Right ventricle myocardium superior (tissue), 1 donor: ENCODE measurements around the gene EXO1. TPM values are rescaled to one million over a fixed set of nuclear protein-coding genes. Genes with fewer than 3 reads are reported as not detected.

Experiments
- ATAC-seq: fragments of 200-7000 bp; cut with Tn5 transposase; one replicate; pipeline ENCODE4 v1.9.1; 2020; ENCODE audit warnings: mild to moderate bottlenecking; ENCODE audit not compliant: poor library complexity
- DNase-seq: peaks from one replicate; pipeline ENCODE4 v3.0.0-alpha.2; 2020
- intact Hi-C: fragments of 100-400 bp; cut with DNase I; formaldehyde crosslinking; loops from one replicate; pipeline ENCODE4 v1.11.2; 2022
- total RNA-seq: library from RNA; stranded (reverse); fragmentation: NEBNext Ultra II Directional; extraction: Animal tissue kit (Norgen Biotek cat#: 25700); gene quantifications from one replicate; pipeline ENCODE4 v1.2.1, GENCODE V29; 2021
- donor health status: DM: no; HTN: yes; CAD: no; lungs with severe emphysema.

Gene EXO1
- total RNA-seq, 1 donor from 2014 or later, result 0.62 TPM

DNA sequence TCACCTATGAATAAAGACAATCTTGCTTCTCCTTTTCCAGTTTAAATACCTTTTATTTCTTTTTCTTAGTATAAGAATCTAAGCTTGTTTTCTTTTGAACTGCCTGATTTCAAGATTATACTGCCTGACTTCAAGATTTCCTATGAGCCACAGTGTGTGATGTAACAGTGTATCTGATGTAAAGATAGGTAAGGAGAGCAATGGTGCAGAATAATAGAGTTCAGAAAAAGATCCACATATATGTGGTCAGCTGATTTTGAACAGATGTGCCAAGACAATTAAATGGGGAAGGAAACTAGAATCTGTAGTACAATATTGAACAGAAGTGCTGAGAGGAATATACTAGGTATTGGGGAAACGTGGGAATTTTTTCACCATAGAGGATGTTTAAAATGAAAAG is 21.0 kb downstream of the EXO1 start:
- ATAC-seq, result no peak
- DNase-seq, result no peak
- intact Hi-C loops, result no loop called here

DNA sequence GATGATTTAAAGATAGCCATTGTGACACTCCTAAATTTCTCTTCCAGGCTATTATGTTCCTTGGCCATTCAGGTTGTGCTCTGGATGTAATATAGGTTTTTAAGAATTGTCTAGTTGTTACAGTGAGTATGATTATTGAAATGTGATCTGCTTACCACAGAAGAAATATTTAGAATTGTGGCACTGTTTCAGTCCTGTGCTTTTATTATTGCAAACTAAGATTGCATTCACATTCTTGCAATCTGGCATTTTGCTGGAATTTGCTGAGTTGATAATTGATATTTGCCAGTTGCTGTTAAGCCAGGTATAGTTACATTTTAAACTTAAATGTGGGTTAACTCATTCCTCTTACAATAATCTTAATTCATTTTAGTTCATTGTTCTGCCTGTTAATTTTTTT is 22.3 kb downstream of the EXO1 start:
- no peak for ATAC-seq
- no peak for DNase-seq
- intact Hi-C loops, result no loop called here

DNA sequence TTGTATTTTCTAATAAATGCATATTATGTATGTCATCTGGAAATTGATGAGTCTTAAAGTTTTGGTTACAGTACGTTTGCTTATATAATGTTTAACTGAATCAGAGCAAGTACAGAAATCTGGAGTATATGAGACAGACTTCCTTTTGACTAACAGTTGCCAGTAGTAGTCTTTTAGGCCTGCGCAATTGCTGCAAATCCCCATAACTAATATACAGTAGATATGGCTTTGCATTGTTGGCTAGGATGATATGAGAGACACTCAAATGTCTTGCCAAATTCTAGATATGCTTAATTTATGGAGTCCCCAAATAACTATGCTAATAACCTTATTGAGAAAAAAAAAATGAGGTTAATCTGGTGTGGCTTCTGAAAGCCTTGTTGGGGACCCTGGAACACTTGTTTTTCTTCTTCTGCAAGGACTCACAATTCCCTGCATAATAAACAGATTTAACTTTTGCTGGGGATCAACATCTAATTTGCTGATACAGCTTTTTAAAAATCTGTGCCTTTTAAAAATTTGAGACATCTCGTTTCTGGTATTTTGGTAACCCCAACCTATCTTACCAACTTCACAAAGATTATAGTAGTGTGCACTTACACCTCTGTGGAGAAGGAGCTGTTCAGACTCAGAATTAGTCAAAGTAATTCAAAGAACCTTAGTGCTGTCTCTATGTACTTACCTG is 22.9 kb downstream of the EXO1 start:
- DNase-seq, result no peak
- intact Hi-C loops, result no loop called here
- ATAC-seq, result no peak

DNA sequence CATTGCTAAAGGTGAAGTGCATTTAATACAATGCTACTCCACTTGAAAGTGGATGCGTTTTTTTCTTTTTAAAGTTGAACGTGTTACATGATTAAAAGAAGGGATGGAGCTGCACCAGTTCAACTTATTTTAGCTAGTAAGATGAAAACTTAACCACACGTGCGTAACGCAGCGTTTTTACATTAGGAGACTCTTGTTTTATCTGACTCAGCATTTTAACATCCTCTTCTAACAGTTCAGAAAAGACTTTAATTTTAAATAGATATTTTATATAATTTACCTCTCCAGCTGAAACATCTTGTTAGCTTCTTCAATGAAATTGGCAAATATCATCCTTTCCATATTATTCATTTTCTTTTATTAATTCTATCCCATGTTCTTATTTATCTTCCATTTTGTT is 33.4 kb downstream of the EXO1 start:
- intact Hi-C loops, result no loop called here
- ATAC-seq, result no peak
- no peak for DNase-seq

DNA sequence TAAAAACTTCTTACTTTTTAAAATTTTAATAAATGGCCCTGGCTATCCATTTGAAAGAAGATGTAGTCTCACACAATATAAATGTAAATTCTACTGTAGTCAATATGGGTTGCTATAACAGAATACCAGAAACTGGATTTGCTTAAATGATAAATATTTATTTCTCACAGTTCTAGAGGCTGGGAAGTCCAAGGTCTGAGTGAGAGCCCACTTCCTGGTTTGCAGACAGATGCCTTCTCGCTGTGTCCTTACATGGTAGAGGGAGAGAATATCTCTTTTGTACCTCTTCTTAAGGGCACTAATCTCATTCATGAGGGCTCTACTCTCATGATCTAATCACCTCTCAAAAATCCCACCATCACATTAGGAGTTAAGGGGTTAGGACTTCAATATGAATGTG is 35.2 kb downstream of the EXO1 start:
- DNase-seq (no peak), ATAC-seq (no peak)
- intact Hi-C loops, result no loop called here

DNA sequence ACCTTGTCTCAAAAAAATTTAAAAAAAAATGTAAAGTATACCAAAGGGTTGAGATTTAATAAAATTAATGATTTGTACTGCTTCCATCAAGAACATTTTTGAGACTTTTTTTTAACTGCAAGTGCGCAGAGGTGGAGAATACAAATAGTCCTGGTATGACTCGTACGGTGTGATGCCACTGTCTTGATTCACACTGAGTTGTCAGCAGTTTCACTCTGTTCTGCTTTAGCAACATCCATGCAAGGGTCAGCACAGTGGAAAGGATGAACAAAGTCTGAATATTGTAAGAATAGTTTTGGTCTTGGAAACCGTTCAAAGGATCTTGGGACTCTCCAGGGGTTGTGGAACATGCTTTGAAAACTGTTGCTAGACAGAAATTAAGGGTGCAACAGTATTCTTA is 40.2 kb downstream of the EXO1 start:
- ATAC-seq, result no peak
- no peak for DNase-seq
- intact Hi-C loops, result no loop called here

DNA sequence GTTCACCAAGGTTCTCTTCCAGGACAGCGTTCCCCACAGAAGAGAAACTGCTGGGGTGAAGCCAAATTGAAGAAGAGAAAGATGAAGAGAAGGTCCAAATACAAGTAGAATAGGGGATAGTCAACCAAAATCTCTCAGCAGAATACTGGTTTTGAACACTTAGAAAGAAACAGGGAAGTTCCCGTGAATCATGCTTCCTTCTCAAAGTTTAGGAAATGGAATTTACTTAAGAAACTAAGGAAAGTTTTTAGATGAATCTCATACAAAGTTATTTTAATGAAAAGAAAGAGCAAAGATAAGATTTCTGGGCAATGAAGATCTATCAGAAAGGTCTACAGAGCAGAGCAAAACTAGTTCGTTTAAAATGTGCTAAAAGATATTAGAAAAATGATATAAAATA is 43.3 kb downstream of the EXO1 start:
- intact Hi-C loops, result loop anchor here (10.0 kb wide), 1 partner anchor 104 kb away; the partner anchor contains the start of gene MAP1LC3C
- ATAC-seq, result no peak
- DNase-seq, result no peak

DNA sequence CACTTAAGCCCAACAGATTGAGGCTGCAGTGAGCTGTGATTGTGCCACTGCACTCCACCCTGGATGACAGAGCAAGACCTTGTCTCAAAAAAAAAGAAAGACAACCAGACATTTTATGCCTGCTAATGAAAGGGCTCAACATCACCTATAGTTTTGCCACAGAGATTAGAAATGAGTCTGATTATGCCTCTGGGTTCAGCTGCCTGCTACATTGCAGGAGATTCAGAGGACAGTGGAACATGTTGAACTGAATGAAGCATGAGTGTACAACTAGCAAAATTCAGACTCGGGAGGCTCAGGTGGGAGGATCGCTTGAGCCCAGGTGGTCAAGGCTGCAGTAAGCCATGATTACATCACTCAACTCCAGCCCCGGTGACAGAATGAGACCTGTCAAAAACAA is 46.0 kb downstream of the EXO1 start:
- DNase-seq (no peak), ATAC-seq (no peak)
- intact Hi-C loops, result loop anchor here (10.0 kb wide), 1 partner anchor 101 kb away; the partner anchor contains the start of gene MAP1LC3C

DNA sequence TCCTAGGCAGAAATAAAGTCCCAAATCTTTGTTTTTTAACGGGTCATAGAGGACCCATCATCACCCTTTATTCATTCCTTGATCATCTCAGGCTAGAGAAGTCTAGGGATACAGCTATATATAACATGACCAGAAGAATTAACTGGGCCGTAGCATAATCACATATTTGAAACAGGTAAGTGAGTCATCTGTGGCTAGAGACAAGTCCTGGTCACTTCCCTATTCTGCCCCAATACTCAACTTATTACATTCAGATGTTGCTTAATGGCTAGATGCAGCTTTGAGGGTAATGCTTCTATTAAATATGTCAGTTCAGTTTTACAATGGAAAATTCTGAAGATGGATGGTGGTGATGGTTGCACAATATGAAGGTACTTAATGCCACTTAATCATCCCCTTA is 47.0 kb downstream of the EXO1 start:
- intact Hi-C loops, result loop anchor here (10.0 kb wide), 1 partner anchor 100 kb away; the partner anchor contains the start of gene MAP1LC3C
- ATAC-seq (no peak), DNase-seq (no peak)

DNA sequence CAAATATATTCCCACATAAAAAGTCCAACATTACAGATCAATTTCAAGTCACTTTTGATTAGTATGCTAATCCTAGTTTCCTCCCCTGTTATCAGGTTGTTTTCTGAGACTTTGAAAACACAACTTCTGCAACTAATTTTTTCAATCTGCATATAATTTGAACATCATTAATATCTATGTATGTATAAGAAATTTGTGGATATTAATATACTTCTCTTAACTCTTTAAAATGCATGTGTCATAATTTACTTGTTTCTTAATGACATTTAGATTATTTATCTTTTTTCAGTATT is 48.6 kb downstream of the EXO1 start:
- no peak for DNase-seq
- no peak for ATAC-seq
- intact Hi-C loops, result loop anchor here (10.0 kb wide), 1 partner anchor 98 kb away; the partner anchor contains the start of gene MAP1LC3C

DNA sequence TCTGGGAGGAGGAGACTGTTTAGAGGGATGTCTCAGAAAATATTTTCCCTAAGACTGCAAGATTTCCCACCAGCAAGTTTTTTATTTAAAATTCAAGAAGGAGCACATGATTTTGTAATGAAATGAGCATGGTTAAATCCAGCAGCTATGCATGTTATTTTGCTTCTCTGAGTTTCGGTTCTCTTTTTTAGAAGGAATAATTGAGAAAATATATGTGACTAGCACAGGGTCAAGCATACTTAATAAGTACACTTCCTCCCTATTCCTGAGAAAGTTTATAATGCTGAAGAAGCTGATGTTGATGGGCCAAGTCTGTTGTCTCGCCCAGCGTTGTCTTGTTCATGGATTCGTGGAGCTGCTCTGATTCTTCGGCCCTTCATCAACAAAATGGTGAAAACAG is 51.2 kb downstream of the EXO1 start:
- ATAC-seq, result no peak
- intact Hi-C loops, result loop anchor here (10.0 kb wide), 1 partner anchor 96 kb away; the partner anchor contains the start of gene MAP1LC3C

DNA sequence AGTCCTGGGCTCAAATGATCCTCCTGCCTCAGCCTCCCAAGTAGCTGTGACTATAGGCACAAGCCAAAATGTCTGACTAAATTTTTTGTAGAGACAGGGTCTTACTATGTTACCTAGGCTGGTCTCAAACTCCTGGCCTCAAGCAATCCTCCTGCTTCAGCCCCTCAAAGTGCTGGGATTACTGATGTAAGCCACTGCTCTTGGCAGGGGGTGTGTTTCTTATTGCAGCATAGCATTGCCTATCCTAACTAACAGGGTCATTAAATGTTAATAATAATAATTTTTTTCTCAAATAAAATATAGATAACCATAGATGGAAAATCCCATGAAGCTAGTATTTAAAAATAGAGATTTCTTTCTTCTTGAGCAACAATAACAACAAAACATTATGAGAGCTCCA is 52.4 kb downstream of the EXO1 start:
- ATAC-seq (no peak), DNase-seq (no peak)
- intact Hi-C loops, result no loop called here

More for the DNA sequence above, 51.2 kb downstream of the EXO1 start:
- no peak for DNase-seq

DNA sequence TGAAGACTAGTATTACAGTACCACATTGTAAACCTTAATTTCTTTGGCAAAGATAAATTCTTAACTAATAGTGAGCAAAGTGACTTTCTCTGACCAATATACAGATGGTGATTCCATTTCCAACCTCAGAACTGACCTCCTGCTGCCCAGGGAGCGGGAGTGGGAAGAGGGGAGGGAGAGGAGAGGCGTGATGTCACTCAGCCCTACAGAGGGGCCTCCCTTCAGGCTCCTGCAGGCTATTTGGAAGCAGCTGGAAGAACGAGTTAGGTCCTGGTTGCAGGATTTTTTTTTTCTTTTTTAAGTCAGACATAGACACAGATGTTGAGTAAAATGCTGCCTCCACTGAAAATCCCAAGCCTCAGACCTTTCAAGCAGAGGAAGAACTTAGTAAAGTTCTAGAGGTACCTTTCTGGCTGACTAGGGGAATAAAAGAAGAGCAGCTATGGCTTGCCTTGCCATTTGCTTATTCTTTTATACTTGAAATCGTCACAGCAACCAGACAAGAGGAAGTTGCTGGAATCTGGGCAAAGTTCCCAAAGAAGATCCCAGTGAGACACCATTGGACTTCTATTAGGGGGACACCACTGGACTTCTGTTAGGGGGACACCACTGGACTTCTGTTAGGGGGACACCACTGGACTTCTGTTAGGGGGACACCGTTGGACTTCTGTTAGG is 54.5 kb downstream of the EXO1 start:
- ATAC-seq, result no peak
- intact Hi-C loops, result no loop called here
- DNase-seq, result no peak

DNA sequence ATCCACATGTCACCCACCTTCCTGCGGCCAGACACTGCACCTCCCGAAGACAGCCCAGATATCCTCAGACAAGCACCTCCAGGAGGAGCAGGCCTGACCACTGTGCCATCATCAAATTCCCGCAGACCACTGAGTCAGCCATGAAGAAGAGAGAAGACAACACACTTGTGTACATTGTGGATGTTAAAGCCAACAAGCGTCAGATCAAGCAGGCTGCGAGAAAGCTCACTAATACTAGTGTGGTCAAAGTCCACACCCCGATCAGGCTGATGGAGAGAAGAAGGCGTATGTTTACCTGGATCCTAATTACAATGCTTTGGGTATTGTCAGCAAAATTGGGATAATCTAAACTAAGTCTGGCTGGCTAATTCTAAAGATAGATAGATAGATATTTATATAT is 68.2 kb downstream of the EXO1 start:
- DNase-seq, result no peak
- intact Hi-C loops, result no loop called here
- ATAC-seq, result no peak

DNA sequence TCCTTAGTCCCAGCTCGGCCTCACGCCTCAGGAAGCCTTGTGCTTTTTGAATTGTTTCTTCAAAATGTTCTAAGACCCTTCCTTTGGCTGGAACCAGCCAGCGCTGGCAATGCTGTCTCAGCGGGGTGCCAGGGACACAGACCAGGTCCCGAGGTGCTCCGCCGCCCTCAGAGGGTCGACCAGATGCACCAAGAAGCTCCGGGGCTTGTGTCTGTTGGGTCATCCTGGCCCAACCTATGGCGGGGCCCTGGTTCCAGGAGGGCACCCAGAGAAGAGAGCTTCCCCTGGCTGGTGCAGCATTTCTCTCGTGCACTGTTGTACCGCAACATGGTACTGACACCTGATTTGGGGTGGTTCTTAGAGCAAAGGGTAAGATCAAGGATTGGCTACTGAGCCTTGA is 69.5 kb downstream of the EXO1 start:
- no peak for ATAC-seq
- intact Hi-C loops, result no loop called here
- no peak for DNase-seq

DNA sequence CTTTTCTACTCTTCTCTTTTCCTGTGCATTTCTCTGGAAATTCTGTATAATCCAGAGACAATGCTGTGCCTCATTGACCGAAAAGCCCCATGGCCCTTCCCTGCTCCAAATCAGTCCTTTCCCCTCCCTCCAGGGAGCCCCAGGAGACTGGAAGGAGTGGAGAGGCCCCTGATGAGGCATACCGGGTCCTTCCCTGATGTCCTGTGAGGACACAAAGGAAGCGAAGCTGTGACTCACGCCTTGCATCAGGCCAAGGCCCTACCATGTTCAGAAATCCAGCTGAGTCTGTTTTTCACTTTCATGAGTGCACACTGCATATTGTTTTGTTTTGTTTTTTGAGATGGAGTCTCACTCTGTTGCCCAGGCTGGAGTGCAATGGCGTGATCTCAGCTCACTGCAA is 70.9 kb downstream of the EXO1 start:
- no peak for ATAC-seq
- no peak for DNase-seq
- intact Hi-C loops, result no loop called here

DNA sequence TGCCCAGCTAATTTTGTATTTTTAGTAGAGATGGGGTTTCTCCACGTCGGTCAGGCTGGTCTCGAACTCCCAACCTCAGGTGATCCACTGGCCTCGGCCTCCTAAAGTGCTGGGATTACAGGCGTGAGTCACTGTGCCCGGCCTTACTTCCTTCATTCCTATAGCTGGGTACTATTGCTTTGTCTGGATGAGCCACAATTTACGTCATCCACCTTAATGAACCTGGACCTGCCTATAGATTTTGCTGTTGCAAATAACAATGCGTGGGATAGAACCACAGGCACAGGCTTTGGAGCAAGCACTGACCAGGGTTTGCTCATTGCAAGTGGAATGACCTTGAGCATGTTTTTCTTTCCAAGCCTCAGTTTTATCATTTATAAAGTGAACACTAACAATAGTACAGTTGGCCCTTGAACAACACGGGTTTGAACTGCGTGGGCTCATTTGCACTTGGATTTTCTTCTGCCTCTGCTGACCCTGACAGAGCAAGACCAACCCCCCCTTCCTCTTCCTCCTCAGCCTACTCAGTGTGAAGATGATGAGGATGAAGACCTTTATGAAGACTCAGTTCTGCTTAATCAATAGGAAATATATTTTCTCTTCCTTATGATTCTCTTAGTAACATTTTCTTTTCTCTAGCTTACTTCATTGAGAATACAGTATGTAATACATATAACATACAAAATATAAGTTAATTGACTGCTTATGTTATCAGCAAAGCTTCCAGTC is 76.2 kb downstream of the EXO1 start:
- no peak for ATAC-seq
- intact Hi-C loops, result no loop called here
- no peak for DNase-seq

DNA sequence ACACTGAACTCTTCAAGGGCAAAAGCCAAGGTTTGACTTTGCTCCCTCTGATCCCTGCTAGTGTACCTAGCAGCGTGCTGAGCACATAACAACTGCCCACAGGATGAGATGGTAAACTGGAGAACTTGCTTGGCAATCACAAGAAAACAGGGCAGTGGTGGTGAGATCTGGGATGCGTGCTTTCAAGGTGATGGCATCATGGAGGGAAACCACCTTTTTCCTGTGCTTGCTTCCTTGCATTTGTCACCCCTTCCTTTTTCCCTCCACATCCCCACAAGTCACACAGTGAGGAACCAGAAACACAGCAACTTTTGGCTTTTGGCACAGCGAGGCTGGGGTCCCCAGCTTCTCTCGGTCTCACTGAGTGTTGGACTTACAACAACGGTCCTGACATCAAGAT is 78.1 kb downstream of the EXO1 start:
- intact Hi-C loops, result no loop called here
- no peak for ATAC-seq
- no peak for DNase-seq

DNA sequence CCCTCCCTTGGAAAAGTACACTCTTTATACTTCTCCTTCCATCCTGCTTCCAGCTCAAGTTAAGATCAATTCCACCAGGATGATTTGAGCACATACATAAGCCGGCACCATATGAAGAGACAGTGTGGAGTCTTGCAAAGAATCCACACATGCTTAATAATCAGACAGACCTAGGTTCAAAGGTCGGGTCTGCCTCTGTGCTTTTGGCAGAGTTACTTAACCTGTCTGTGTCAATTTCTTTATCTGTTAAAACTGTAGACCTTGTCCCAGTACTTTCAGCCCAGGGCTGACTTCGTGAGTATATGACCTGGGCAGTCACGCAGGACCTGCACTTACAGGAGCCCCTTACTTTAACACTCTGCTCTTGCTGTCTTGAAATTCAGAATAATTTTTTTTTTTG is 79.3 kb downstream of the EXO1 start:
- no peak for DNase-seq
- intact Hi-C loops, result no loop called here
- no peak for ATAC-seq

DNA sequence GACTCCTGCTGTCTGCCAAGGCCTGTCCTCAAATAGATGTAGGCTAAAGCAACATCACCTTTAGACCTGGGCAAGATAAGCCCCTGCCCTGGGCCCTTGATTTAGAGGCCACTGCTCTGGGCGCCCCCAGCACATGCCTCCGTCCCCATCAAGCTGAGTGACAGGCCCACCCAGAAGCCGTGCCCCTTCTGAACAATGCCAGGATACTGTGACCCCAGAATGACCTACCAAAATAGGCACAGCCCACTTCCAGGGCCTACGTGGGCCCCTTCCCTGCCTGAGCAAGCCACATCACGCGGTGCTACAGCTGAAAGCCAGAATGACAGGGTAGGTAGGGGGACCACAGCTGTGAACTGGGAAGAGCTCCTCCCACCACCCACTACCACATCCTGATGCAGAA is 84.8 kb downstream of the EXO1 start:
- ATAC-seq, result no peak
- no peak for DNase-seq
- intact Hi-C loops, result no loop called here
